GM13977 (cell line): ENCODE data around the gene ABLIM2.

Experiments
- DNase-seq: peaks from one replicate; pipeline ENCODE4 v3.0.0; 2012; ENCODE audit warnings: low spot score
- in situ Hi-C: fragments of 300-500 bp; cut with MboI; formaldehyde crosslinking; loops from one replicate; pipeline ENCODE4 v1.12.0; 2022; ENCODE audit warnings: low sequenced_read_pairs, low pct_unique_long_range_greater_than_20kb, mixed read lengths, inconsistent platforms; ENCODE audit not compliant: unreplicated experiment
- TF ChIP-seq, protein P1 (sequence below): IDR thresholded peaks from 2 replicates; pipeline ENCODE4 v1.5.1; 2012; ENCODE audit warnings: mild to moderate bottlenecking, control low read depth; ENCODE audit not compliant: insufficient read depth; ENCODE audit errors: extremely low read depth, missing control alignments

The ABLIM2 gene

DNA sequence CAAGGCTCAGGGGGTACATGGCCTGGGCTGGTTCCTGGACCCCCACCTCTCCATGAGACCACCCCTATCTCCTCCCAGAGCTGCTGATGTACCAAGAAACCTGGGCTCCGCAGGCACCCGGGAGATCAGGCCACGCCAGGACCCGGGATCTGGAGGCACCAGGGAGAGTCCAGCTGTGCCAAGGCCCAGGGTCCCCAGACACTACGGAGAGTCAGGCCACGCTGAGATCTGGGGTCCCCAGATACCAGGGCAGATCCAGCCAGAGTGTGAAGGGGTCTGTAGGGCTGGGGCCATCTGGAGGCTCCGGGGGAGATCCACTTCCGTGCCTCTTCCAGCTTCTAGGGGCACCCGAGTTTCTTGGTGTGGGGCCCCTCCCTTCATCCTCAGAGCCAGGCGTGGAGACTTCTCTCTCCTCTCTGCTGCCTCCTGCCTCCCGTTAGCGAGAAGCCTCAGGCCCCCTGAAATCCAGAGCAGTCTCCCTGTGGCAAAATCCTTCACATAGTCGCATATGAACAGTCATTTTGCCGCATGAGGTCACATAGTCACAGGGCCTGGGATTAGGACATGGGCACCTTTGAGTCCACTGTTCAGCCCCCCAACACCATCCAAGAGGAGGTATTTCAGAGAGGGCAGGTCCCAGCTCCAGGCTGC, 9.7 kb downstream of the ABLIM2 start:
- in situ Hi-C loops: no loop called here
- DNase-seq: no peak
- TF ChIP-seq, protein P1, sequence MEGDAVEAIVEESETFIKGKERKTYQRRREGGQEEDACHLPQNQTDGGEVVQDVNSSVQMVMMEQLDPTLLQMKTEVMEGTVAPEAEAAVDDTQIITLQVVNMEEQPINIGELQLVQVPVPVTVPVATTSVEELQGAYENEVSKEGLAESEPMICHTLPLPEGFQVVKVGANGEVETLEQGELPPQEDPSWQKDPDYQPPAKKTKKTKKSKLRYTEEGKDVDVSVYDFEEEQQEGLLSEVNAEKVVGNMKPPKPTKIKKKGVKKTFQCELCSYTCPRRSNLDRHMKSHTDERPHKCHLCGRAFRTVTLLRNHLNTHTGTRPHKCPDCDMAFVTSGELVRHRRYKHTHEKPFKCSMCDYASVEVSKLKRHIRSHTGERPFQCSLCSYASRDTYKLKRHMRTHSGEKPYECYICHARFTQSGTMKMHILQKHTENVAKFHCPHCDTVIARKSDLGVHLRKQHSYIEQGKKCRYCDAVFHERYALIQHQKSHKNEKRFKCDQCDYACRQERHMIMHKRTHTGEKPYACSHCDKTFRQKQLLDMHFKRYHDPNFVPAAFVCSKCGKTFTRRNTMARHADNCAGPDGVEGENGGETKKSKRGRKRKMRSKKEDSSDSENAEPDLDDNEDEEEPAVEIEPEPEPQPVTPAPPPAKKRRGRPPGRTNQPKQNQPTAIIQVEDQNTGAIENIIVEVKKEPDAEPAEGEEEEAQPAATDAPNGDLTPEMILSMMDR: no peak

DNA sequence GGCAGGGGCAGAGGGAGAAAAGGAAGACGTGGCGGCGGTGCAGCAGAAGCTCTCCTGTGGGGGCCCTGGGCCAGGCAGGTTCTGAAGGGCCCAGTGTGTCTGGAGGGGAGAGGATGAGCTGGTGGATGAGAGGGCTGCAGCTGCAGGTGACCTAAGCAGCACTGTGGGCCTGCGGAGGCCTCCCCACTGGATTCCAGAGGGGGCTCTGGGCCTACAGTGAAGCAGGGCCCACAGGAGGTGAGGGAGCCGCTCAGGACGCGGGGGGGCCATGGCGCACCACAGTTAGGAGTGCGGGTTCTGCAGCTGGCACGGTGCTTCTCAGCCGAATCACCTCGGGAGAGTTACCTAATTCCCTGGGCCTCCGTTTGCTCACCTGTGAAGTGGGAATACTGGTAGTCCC, 10.5 kb downstream of the ABLIM2 start:
- in situ Hi-C loops: no loop called here
- TF ChIP-seq, protein P1: no peak
- no peak for DNase-seq

DNA sequence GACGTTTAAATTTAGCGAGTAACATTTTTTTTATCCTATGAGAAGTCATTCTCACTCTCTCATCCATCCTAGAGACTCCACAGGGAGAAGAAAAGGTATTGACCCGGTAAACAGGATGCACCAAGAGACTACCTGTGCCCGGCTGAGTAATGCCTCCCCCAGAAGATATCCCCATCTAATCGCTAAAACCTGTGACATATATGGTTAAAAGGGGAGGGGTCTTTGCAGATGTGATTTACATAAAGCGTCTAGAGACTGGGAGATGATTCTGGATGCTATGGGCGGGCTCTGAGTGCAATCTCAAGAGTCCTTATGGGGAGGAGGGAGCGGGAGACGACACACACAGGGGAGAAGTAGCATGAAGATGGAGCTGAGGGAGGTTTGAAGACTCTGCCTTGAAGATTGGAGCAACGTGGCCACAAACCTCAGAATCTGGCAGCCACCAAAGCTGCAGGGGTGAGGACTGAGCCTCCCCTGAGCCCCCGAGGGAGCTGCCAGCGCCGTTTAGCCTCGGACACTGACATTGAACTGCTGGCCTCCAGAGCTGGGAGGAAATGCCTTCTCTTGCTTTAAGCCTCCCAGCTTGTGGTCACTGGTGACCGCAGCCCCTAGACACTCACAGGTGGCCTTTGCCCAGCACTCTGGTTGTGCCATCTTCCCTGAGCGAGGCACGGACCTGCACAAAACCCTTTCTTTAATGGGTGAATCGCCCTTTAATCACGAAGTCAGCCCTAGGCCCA, 11.2 kb downstream of the ABLIM2 start:
- TF ChIP-seq, protein P1: no peak
- DNase-seq: no peak
- in situ Hi-C loops: no loop called here

DNA sequence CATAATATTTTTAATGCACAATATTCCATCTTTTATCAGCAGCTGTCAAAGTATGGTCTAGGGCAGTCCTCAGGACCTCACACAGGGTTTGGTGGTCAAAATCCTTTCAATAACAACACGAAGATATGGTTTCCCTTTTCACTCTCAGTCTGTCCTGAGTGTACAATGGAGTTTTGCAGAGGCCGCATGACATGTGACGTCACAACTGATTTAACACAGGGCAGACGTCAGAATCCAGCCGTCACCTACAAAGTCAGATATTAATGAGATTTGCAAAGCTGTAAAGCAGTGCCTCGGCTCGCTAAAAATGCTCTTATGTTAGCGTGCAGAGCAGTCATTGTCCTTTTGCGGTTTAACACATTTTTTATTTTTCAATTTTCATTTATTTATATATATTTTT, 12.5 kb downstream of the ABLIM2 start:
- in situ Hi-C loops: no loop called here
- DNase-seq: no peak
- TF ChIP-seq, protein P1: no peak

DNA sequence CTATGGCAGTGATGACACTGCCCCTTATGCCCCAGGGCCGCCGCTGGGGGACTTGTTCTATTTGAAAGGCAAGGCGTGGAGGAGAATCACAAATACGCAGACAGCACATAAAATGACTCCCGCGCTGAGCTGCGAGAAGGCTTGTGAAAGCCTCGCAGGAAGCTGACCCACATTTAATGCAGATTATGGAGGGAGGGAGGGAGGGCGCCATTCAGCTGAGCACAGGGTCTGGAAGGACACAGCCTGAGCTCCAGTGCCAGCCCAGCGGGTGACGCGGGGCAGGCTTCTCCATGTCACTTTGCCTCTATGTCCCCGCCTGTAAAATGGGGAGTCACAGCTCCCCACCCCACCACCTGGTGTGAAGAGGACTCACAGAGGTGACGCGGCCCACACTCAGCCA, 14.3 kb downstream of the ABLIM2 start:
- in situ Hi-C loops: no loop called here
- no peak for DNase-seq

DNA sequence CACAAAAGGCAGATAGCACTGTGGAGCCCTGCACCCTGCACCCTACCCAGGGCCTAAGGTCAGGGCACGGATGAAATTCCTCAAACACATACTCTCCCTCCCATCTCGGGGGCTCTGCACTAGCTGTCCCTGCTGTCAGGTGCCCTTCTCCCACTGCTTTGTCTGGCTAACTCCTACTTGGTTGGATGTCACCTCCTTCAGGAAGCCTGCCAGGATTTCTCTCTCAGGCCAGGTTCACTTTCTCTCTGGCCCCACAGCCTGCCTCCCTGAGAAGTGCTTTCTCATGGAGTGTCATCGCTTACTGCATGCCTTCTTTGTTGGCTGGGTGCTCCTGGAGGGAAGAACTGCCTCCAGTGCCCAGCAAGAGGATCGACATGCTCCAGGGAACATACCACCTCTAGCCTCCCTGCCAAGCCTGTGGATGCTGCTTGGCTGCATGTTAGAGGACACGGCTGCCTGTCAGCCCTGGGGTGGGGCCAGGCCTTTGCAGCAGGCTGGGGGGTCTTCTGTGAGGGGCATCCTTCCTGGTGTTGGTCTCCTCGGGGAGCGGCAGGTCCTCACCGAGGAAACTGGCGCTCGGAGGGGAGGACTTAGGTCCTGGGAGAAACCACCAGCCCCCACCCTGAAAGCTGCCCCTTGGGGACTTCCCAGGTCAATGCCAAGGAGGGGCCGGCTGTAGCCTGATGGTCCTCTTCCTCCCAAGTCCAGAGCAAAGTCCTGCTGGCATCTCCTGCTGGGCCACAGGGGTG, 15.0 kb downstream of the ABLIM2 start:
- TF ChIP-seq, protein P1: no peak
- in situ Hi-C loops: no loop called here
- no peak for DNase-seq

More for the DNA sequence above, 14.3 kb downstream of the ABLIM2 start:
- TF ChIP-seq, protein P1: no peak
